ENCODE measurements around the gene AGO1. TPM values are rescaled to one million over a fixed set of nuclear protein-coding genes. Genes with fewer than 3 reads are reported as not detected.

Gene AGO1
- total RNA-seq, 1 experiment from 2014 or later: 36.2 TPM

Other genes with a start within 250 kb of the AGO1 start
- gene PSMB2, start 241.7 kb upstream of the AGO1 start, total RNA-seq (2021; ENCODE audit: unreplicated experiment): 122 TPM
- 13.9 TPM for gene C1orf216, start 164.3 kb upstream of the AGO1 start, total RNA-seq (2021; ENCODE audit: unreplicated experiment)
- gene CLSPN, start 113.2 kb upstream of the AGO1 start, total RNA-seq (2021; ENCODE audit: unreplicated experiment): 35.2 TPM
- 6.1 TPM for gene AGO4, start 75.2 kb upstream of the AGO1 start, total RNA-seq (2021; ENCODE audit: unreplicated experiment)
- gene AGO3, start 47.9 kb downstream of the AGO1 start, total RNA-seq (2021; ENCODE audit: unreplicated experiment): 26.9 TPM
- gene TEKT2, start 200.9 kb downstream of the AGO1 start, total RNA-seq (2021; ENCODE audit: unreplicated experiment): not detected
- 28.2 TPM for gene ADPRS, start 205.7 kb downstream of the AGO1 start, total RNA-seq (2021; ENCODE audit: unreplicated experiment)
- gene COL8A2, start 242.0 kb downstream of the AGO1 start, total RNA-seq (2021; ENCODE audit: unreplicated experiment): 0.05 TPM

All from HCT116 (cell line).